ENCODE measurements around the gene PKD2L1.

The PKD2L1 gene

DNA sequence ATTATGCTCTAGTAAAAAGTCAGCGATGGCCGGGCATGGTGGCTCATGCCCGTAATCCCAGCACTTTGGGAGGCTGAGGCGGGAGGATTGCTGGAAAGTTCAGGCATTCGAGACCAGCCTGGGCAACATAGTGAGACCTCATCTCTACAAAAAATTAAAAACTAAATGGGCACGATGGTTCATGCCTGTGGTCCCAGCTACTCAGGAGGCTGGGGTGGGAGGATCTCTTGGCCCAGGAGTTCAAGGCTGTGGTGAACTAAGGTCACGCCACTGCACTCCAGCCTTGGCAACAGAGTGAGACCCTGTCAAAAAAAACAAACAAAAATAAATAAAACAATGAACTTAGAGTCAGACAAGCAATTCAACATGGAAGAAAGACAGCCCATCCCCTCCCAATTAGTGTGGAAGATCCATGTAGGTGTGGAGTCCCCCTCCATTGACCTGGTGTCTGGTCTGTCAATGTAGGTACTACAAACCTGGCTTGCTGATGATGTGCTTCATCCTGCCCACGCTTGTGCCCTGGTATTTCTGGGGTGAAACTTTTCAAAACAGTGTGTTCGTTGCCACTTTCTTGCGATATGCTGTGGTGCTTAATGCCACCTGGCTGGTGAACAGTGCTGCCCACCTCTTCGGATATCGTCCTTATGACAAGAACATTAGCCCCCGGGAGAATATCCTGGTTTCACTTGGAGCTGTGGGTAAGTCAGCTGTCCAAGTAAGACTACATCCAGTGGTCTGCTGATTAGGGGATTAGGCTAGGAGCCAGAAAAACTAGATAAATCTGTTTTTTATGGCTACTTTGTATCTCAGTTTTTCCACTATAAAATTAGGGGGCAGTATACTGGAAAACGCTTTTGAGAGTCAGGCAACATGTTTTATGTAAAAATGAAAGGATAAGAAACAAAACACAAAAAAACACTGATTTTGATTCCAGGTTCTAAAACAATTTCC lies 26.3 kb upstream of the PKD2L1 start:
- DNase-seq = no peak

DNA sequence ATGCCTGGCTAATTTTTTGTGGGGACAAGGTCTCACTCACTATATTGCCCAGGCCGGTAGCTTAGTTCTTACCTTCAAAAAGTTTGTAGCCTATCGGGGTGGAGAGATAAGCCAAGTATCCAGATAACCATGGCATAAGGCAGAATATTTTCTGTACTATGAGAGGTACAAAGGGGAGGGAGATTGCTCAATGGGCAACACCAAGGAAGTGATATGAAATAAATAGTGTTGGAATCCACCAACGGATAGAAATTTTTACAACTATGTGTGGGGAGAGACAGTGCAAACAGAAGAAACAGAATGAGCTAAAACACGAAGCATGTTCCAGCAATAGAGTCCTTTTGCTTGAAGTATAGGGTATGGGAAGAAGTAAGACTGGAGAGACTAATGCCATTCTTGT lies 25.1 kb upstream of the PKD2L1 start:
- no peak for DNase-seq

DNA sequence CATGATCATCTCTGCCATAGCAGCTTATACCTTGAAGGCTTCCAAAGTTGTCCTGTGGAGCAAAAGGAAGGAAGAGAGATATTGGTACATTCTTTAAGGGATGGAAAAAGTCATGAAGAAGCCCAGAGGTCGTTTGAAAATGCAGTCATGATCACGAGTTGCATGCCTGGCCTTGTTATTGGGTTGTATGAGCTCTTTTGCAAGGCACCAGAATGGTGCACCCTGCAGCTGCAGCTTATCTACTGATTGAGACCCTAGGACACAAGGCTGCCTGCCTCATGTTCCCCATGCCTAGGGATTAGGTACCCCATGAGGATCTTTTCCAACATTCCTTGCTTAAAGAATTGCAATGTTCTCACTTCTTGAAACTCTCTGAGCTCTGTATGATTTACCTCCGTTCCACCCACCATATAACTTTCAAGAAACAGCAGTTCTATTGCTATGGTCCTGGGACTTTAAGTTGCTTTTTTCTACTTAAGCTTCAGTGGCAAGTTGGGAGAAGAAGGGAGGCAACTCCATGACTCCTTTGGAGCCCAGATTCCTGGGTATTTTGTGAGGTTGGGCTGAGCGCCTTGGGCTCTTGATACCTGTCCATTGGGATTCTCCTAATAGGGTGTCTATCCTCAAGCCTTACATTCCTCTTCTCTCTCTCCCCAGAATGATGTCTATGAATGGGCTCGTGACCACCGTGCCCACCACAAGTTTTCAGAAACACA lies 23.9 kb upstream of the PKD2L1 start:
- DNase-seq = no peak

DNA sequence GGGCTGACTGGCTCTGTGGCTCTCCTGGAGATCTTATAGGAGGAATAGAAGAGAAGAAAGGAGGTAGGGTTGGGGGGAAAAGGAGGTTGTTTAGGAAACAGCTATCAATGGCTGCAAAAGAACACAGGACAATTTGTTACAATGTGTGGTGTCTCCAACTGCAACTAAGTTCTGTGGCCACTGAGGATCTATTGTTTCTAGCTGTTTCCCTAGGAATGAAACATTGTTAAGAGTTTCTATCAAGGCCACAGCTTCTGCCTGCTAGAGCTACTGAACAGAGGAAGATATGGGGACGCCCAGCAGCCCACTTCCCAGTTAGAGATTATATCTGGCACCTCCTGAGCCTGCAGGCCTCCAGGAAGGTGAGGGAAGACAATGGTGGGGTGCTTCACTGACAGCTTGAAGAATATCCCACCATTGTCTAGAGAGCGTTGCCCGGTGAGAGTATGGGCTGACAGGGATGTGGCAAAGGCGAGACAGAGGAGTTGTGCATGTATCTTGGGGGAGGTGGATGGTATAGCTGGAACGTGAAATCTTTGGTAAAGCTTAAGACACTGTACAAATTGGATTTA lies 21.0 kb upstream of the PKD2L1 start:
- no peak for DNase-seq

DNA sequence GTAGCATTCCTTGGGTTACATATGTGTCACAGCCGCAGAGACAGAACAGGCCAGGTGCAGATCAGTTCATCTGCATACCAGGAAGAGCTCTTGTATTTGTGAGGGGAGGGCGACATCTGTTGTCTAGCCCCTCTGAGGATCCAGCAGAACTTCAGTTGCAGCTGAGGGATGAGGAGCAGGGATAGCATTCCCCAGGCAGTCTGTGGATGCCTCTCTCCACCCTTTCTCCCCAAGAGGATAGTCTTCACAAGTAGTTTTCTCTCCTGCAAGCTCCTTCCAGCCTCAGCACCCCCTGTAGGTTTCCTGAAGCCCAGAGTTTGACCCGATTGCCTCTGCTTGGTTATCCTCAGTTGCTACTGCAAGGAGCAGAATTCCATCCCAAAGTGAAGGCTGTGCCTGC lies 19.6 kb upstream of the PKD2L1 start:
- DNase-seq = no peak

DNA sequence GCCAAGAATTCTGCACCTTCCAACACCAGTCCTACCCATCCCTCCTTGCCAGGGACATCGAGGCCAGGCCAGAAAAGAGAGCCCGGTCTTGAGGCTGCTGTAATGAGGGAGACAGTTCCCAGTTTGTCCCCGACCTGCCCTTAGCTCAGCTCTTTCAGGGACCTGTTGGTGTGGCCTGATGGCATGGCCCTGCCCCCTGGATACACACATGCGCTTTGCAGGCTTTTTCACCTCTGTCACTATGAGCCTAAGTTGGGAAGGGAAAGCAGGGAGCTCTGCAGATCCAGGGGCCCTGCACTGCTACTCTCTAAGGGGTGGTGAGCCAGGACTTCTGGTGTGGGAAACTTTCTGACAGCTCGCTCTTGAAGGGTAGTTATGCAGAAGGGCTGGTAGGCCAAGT lies 19.1 kb upstream of the PKD2L1 start:
- DNase-seq = no peak

DNA sequence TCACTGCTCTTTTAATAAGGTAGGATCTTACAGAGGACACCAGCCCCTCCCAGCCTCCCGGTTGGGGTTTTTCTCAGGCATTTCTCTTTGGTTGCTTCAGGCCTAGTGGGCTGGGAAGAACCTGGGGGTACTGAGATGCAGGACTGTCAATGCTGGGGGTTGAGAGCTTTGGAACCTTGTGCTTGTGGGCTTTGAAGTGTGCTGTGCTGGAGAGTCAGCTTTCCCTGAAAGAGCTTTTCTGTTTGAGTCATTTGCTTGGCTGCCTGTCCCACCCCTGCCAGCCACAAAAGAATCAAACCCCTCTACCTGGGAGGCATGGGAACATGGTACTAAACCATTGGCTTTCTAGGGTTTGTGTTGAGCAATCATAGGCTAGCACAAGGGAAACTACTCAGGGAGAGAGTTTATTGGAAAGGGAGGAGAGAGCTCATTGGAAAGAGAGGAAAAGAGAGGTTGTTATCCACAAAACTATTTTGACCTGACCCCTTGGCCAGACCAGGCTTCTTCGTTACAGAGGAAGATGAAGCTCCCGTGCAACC lies 18.4 kb upstream of the PKD2L1 start:
- DNase-seq = no peak

DNA sequence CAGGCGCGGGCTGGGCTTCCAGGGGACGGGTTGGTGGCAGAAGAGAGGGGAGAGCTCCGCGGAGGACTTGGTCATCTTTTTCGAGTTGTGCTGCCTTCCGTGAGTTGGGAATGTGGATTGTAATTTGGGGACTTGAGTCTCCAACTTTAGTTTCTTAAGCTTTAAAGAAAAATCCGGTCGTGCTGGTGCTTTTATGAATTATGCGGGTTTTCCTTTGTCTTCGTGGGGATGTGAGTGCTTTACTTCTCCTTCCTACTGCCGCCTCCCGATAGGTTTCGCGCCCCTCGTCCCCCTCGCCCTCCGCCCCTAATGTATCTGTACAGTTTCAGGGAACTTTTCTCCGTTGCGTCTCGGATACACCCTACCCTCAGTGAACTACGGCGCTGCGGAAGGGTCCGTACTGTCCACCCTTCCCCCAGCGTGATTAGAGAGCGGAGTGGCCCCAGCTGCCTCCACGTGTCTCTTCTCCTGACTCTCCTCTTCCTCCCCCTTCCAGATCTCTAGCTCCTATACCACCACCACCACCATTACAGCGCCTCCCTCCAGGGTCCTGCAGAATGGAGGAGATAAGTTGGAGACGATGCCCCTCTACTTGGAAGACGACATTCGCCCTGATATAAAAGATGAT lies 17.7 kb upstream of the PKD2L1 start:
- peak in 1 of 2 experiments; percentile 9 for DNase-seq

DNA sequence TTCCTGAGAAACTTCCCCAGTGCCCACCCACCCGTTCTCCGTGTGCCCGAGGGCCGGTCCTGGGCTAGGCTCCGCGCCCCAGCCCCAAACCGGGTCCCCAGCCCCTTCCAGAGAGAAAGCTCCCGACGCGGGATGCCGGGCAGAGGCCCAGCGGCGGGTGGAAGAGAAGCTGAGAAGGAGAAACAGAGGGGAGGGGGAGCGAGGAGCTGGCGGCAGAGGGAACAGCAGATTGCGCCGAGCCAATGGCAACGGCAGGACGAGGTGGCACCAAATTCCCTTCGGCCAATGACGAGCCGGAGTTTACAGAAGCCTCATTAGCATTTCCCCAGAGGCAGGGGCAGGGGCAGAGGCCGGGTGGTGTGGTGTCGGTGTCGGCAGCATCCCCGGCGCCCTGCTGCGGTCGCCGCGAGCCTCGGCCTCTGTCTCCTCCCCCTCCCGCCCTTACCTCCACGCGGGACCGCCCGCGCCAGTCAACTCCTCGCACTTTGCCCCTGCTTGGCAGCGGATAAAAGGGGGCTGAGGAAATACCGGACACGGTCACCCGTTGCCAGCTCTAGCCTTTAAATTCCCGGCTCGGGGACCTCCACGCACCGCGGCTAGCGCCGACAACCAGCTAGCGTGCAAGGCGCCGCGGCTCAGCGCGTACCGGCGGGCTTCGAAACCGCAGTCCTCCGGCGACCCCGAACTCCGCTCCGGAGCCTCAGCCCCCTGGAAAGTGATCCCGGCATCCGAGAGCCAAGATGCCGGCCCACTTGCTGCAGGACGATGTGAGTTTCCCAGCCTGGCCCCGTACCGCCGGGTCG lies 16.9 kb upstream of the PKD2L1 start, which contains the start of gene SCD:
SCD (plus strand) TSS at position 469 of the 803 bp plus-strand sequence; CDS start at position 741, 272 bp downstream.
- DNase-seq = peak; percentile 91 to 94

DNA sequence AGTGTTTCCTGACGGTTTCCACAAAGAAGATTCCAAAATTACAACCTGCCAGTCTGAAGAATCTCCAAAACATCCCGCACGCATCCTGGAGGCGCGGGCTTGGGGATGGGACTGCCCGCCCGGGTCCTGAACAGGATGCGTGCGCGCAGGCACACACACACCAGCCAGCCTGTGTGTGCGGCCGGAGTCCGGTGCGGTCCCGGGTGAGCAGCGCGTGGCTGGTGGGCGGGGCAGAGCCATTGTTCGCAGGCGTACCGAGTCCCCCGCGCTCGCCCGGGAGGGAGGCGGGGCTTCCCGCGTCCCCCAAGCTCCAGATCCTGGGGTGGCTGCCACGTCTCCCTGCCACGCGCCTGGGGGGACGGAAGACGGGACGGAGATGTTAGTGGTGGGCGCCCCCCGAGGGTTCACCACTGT lies 16.3 kb upstream of the PKD2L1 start:
- peak; percentile 66 to 68 for DNase-seq

DNA sequence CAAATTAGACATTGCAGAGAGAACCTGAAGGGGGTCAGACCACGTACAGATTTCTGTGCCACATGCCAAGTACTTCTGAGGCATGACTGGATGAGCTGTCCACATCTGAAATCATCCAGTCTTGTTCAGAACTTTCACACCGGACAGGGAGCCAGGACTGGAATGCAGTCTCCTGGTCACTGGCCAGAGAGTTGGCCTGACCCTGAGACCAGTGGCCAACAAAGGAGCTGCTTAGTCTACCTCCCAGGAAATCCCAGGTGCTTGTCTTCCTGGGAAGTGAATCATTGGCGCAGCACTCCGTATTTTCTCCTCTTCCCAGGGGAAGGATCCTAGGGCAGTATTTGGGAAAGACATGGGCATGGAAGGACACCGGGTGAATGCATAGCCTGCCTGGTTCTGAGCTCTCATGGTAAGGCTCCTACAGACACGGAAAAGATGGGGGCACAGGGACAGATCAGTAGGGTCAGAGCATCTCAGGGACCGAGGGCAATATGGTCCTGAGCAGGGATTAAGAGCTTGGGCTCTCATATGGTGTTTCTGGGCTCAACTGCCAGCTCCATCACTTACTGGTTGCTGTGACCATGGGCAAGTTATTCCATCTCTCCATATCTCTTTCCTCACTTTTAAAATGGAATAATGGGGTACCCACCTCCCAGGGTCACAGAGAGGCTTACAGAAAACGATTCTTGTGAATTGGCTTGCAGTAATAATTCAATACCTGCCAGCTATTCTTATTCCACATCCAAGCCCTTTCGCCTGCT lies 15.7 kb upstream of the PKD2L1 start:
- no peak for DNase-seq

DNA sequence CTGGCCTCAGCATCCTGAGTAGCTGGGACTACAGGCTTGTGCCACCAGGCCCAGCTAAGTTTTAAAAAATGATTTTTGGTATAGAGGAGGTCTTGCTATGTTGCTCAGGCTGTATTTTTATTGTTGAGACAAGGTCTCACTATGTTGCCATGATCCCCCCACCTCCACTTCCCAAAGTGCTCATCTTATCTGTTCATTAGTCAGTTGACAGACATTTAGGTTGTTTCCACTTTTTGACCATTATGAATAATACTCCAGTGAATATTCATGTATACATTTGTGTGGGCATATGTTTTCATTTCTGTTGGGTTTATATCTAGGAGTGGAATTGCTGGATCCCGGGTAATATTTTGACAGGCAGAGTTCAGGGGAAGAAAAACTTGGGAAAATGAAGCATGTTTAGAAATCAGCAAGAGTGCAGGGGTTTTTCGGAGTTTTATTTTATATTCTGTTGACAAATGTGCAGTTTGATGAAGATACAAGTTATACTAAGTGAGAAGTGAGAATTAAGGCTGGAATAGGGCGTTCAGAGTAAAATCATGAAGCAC lies 14.3 kb upstream of the PKD2L1 start:
- DNase-seq = no peak

DNA sequence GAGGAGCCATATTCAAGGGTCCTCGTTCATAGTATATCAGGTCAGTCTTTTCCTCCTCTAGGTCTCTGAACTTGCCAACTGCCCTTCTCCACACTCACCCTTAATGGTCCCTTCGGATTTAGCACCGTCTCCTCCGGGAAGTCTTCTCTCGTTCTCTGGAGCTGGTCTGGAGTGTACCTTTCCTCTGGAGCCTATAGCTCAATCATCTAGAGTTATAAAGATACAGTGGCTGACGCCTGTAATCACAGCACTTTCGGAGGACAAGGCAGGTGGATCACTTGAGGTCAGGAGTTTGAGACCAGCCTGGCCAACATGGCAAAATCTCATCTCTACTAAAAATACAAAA lies 12.6 kb upstream of the PKD2L1 start:
- no peak for DNase-seq

DNA sequence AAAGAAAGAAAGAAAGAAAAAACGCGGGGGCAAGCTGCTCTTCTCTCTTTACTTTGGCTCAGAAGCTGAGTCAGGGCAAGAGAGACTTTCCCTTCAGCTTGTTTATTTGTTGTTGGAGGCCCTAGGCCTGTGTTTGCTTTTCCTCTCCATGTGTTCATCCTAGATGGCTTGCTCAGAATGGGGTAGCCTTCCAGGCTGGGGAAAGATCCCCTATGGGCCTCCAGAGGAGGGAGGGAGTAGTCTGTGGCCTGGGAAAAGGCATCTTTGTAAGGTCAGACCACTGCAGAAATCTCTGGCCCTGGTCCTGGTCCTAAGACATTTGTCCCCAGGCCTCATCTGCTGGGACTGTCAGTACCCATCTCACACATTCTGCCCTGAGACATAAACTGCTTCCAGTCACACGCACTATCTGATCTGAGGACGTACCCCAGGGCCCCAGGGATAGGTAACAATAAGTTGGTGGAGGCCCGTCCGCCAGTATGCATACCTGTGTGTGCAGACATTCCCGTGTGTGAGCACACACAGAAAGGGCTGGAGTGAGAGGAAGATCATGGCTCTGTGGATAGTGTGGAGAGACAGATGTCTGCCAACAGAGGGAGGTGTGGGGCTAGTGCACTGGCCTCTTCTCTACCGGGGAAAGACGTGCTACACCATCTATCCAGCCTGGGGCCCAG lies 12.1 kb upstream of the PKD2L1 start:
- peak; percentile 24 to 35 for DNase-seq

DNA sequence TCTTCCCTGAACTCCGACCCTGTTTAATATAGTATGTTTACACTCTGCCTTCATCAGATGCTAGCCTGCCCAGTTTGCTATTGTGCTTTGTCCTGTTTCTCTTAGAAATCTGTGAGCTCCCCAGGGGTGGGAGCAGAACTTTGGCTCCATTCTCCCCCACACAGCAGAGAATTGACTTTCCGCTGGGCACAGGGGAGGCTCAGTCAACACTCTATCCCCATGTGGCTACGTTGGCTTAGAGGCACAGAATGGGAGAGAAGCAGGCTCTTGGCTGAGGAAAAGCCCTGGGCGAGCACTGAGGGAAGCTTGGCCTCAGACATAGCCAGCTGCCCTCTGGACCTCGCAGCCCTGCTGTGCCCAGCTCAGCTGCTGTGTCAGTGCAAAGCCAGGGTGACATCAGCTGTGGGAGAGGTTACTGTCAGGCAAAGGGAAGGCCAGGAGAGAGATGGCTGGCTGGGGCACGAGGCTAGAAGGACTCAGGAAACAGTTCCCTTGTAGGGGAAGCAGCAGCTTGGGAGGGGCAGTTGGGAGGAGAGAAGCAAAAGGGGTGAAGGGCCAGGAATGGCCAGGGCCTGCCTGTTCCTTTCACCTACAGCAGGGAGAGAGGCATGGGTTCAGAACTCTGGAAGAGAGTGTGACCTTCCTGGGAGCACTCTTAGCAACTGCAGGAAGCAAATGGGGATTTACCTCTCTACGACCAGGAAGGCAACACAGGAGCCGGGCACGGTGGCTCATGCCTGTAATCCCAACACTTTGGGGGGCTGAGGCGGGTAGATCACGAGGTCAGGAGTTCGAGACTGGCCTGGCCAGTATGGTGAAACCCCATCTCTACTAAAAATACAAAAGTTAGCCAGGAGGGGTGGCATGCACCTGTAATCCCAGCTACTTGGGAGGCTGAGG lies 11.2 kb upstream of the PKD2L1 start:
- peak; percentile 65 to 86 for DNase-seq

DNA sequence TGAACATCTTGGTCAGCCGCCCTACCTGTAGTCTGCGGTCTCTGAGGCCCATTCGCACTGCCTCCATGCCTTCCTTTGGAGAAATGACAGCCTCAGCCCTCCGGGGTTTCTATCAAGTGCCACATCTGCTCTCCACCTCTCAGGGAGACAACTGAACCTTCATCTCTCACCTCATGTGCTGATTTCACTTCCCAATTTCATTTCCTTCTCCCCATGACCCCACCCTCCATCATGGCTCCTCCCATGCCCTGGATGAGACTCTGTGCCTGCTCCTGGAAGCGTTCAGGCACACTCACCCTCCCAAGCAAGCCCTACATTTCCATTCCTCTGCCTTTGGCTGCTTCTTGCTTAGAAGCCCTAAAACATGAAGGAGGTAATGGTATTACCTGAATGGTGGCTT lies 9.2 kb upstream of the PKD2L1 start:
- DNase-seq = no peak

DNA sequence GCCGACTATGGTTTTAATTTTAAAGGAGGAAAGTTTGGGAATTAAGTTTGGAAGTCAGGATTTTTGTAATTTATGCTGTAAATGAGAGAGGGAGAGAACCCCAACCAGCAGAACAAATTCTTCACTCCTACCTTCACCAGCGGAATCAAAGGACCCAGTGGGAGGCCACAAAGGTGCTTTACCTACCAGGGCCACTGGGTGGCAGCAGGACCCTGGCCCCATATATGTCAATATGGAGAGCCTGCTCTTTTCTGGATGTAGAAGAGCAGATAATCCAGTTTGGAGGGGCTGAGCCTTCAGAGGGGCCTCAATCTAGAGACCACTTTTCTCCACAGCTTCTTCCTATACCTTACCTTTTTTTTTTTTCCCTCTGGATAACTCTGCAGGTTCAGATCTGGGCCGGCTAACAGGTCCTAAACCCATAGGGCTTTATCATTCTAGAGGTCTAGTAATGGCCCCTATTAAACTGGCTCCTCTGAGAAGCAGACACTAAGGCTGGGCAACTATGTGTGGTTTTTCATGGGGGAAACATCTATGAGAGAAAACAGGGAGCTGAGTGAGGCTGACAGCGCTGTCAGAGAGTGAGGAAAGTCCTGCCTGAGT lies 8.5 kb upstream of the PKD2L1 start:
- DNase-seq = peak; percentile 55

DNA sequence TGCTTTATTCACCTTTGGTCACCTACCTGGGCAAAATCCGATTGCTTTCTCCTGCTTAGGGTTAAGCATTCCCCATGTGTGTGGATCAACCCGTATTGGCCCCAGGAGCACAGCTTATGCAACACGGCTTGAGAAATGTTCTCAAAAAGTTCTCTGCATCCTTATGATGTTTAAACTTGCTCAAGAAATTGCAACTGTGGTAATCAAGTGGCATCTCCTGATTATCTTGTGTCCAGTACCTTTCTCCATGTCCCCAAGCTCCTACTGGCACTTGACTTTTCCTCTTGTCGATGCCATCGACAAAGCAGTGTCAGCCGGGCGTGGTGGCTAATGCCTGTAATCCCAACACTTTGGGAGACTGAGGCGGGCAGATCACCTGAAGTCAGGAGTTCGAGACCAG lies 4.7 kb upstream of the PKD2L1 start:
- DNase-seq = no peak
